ENCODE results near the gene OSBP2. TPM values are rescaled to one million over a fixed set of nuclear protein-coding genes. Genes with fewer than 3 reads are reported as not detected.
"Not testable (repeated sequence)": the region's sequence is repeated elsewhere in the genome, so short reads cannot be mapped to it uniquely, and the experiment has no call there.

The OSBP2 gene
- total RNA-seq, 1 donor: 6.2 TPM

DNA sequence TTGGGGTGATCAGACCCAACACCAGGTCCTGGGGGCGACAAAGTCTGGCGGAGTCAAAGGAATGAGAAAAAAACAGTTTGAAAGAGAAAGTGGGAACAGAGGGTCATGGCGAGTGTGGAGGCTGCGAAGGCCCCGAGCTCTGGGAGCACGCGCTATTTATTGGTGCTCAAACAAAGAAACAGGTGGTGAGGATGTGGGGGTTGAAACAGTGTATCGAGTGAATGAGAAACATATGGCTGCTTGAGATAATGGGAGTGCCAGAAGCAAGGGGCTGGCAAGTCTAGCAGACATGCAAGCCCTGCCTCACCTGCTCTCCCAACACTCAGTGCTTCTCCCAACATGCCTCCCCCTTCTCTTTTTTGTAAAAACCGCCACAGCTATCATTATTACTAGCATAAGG is 19.2 kb upstream of the OSBP2 start:
- DNase-seq (ENCODE audit: low read depth in 2 of 3, low spot score in 2 of 3): no peak

DNA sequence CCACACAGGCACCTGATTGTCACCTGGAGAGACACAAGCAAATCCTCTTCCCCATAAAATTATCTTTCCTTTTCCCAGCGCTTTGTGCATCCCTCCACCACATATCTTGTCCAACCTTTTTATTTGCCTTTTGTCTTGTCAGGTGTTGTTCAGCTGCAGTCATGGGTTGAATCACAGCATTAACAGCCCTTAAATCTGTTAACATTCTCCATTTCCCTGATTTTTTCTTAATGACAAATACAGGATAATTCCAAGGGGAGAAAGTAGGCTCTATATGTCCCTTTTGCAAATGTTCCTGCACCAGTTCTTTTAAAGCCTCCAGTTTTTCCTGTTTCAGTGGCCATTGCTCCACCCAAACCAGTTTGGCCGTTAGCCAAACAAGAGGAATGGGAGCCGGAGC is 18.1 kb upstream of the OSBP2 start:
- DNase-seq (ENCODE audit: low read depth in 2 of 3, low spot score in 2 of 3): not testable (repeated sequence)

DNA sequence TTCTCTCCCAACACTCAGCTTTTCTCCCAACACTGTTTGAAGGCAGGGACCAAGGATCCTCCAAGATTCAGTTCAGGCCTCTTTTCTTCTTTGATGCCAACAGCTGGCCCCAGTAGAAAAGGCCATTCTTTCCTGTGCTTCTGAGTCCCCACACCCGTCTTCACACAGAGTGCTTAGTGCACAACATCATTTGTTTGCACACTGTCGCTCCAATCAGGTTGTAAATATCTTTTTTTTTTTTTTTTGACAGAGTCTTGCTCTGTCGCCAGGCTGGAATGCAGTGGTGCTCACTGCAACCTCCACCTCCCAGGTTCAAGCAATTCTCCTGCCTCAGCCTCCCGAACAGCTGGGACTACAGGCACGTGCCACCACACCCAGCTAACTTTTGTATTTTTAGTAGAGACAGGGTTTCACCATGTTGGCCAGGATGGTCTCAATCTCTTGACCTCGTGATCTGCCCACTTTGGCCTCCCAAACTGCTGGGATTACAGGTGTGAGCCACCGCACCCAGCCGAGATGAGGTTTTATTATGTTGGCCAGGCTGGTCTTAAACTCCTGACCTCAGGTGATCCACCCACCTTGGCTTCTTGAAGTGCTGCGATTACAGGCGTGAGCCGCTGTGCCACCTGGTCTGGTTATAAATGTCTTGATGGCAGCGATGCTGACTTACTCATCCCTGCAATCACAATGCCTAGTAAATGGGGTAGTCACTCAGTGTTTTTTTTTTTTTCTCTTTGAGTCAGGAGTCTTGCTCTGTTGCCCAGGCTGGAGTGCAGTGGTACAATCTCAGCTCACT is 14.6 kb upstream of the OSBP2 start:
- not testable (repeated sequence) for DNase-seq (ENCODE audit: low read depth in 2 of 3, low spot score in 2 of 3)

DNA sequence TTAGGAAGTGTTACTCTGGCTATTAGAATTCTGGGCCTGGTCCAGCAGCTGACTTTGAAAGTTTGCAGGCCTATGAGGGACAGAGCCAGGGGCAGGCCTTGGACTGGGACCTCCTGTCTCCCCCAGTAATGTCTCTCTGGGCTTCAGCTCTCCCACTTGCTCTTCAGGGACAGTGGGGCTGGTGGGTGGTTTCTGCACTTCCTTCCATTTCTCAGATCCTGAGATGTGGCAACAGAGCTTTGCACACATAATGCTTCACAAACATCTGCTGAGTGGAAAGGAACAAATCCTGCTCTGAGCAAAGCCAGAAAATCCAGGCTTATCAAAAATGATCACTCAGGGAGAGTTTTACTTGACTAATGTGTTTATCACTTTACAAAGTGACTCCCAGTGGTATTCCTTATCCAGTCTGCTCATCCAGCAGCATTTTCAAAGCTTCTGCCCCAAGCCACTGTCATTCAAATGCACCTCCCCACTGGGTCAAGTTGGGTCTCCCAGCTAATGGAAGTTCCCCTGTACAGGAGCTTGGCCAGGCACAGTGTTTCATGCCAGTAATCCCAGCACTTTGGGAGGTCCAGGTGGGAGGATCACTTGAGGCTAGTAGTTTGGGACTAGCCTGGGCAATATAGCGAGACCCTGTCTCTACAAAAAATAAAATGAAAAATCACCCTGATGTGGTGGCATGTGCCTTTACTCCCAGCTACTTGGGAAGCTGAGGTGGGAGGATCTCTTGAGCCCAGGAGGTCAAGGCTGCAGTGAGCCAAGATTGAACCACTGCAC is 13.5 kb upstream of the OSBP2 start:
- no peak for DNase-seq (ENCODE audit: low read depth in 2 of 3, low spot score in 2 of 3)

DNA sequence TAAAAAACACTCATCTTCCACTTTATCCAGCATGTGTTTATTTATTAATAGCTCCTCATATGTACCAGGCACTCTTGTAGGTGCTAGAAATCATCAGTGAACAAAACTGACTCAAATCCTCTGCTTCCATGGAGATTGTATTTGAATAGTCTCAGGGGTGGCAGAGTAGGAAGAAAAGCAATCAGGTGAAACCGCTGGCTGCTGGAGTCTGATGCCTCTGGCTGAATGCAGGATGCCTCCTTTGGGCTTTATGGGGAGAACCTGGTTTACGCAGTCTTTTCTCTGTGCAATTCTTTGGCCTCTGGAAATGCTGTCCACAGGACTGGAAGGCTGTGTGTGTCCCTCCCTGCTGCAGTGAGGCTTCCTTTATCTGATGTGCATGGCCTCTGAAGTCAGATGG is 12.8 kb upstream of the OSBP2 start:
- DNase-seq (ENCODE audit: low read depth in 2 of 3, low spot score in 2 of 3): no peak

DNA sequence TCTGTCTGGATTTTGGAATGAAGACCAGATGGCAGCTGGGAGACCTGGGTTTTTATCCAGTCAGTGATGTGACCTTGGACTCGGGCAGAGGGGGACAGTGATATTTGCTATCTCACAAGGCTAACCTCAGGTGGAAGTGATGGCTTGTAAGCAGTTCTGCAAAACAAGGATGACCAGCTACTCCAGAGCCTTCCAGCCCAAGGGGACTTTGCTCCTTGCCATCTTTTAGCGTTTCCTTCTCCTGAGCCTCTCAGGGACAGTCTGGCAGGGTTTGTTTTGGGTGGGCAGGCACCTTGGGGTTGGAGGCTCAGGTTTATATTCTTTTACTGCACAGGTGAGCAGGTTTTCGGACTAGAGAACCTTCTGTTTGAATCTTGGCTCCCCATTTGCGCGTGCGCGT is 9.5 kb upstream of the OSBP2 start:
- DNase-seq (ENCODE audit: low read depth in 2 of 3, low spot score in 2 of 3): no peak

DNA sequence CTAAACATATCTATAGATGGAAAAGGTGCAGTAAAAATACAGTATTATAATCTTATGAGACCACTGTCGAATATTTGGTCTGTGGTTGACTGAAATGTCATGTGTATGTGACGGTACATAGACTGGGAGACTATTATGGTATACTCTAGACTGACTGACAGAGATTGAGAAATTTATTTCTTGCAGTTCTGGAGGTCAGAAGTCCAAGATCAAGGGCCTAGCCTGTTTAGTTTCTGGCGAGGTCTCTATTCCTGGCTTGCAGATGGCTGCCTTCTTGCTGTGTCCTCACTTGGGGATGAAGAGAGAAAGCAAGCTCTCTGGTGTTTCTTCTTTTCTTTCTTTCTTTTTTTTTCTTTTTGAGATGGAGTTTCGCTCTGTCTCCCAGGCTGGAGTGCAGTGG is 7.3 kb upstream of the OSBP2 start:
- no peak for DNase-seq (ENCODE audit: low read depth in 2 of 3, low spot score in 2 of 3)

DNA sequence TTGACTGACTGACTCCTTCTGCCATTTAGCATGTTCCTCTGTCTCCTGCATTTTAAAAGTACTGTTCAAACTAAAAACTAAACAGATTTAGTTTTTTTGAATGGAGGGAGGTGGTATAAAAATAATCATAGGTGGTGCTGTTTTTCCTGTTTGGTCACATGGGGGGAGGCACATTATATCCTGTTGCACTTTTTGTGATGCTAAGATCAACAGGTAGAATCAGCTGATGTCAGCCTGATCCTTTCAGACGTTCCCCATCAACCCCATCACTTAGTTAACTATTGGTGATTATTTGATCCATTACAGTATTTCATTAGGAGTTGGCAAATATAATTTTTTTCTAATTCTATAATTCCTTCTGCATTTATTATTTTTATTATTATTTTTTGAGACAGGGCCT is 5.1 kb upstream of the OSBP2 start:
- DNase-seq (ENCODE audit: low read depth in 2 of 3, low spot score in 2 of 3): no peak

DNA sequence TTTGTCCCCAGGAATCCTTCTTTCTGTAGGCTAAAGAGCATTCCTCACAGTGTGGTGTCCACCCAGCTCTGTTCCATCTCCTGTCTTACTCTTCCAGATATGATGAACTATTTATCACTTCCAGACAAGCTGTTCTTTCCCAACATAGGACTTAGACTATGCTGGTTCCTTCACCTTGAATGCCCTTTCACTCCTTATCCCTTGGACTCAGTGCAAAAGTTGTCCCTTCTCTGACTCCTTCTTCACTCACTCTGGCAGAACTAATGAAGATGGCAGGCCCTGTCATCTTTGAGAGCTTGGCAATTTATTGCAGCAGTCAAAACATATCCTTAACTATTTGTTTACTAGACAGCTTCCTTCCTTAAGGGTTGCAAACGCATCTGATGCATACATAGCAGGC is 3.5 kb upstream of the OSBP2 start:
- no peak for DNase-seq (ENCODE audit: low read depth in 2 of 3, low spot score in 2 of 3)

DNA sequence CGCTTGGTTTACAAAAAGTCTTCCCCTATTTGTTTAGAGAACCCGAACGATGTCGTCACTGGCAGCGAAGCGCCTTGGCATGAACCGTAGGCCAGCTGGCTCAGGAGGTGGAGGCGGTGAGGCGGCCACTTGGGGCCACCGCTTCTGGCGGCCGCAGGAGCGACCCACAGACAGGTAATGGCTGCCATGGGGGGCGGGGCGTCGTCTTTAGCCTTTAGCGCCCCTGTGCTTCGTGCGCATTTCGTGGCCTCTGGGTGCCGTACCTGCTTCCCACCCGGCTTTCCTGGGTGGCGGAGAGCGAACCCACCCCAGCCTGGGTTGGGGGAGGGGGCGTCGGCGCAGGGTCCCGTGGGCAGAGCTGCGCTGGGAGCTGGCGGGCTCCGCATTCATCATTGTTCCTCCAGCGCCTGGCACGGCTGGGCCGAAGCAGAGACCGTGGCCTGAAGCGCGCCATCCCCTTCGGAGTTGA is 469 bp upstream of the OSBP2 start:
- peak; percentile 25 to 86 (median 73) for DNase-seq (ENCODE audit: low read depth in 2 of 3, low spot score in 2 of 3)

DNA sequence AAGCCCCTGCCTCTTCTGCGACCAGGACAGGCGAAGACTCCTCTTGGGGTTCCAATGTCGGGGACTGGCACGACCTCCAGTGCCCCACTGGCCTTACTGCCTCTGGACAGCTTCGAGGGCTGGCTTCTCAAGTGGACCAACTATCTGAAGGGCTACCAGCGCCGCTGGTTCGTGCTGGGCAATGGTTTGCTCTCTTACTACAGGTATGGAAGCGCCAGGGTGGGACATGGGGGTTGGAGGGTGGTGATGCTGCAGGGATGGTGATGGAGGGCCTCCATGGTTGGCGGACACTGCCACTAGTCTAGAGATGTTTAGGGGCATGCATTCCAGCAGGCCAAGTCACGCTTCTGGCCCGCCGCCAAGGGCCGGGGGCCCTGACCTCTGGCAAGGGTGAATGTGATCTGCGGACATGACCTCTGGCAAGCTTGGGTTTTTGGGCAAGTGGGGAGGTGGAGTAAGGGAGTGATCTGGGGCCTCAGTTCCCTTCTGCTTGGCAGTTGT is 727 bp downstream of the OSBP2 start:
- DNase-seq (ENCODE audit: low read depth in 2 of 3, low spot score in 2 of 3): no peak

DNA sequence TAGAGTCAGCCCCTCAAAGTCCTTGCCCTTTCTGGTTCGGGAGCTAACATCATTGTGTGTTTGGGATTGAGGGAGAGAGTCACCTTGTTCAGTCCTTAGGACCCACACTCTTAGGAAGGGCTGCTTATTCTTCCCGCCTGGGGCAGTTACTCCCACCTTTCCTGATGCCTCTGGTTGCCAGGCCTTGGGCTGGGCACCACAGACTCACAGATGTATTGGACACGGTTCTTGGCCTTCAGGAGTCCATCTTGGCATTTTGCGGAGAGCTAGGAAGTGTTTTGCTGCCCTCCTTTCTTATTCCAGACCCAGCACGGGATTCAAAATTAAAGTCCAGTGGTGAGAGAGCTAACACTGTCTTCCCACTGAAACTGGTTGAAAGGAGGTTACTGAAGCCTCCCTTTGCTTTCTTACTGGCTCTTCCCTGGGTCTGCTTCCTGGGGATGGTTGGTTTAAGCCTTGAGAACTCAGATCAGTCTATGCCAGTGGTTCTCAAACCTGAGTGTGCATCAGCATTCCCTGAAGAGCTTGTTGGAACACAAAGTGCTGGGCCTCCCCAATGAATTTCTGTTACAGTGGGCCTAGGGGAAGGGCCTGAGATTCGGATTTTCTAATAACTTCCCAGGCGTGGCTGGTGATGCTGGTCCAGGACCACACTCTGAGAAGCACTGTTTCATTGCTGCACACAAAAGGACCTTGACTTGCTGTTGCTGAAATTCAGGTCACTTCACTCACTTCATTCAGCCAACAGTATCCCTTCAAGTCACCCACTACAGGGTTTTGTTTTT is 1.4 kb downstream of the OSBP2 start:
- DNase-seq (ENCODE audit: low read depth in 2 of 3, low spot score in 2 of 3): no peak

DNA sequence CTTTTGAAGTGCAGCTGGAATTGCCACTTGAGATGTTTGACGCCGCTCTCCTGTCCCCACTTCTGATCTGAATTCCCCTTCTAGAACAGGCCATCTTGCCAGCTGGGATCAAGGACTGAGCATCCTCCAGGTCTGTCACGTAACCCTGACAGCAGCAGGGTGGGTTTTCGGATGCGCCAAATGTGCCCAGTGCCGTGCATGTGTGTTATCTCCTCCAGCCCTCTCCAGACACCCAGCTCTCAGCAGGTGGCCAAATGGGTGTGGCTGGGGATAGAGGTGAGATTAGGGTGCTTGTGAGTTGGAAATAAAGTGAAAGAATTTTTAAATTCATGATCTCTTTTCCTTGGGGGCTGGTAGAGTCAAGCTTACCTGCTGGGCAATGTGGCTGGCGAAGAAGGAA is 3.3 kb downstream of the OSBP2 start:
- no peak for DNase-seq (ENCODE audit: low read depth in 2 of 3, low spot score in 2 of 3)

DNA sequence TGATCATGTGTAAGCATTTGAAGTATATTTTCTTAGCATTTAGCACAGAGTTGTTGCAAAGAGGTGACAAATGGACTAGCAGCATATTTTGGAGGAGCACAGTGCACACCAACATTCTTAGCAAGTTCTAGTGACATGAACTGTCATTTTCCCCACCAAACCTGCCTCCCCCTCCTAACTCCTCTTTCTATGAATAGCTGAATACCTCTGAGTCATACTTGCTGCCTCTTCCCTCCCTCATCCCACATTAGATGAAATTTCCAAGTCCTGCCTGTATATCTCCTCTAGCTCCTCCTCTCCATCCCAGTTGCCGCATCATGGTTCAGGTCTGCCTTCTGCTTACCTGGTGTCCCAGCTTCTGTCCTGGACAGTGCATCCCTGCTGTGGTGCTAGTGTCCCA is 7.2 kb downstream of the OSBP2 start:
- no peak for DNase-seq (ENCODE audit: low read depth in 2 of 3, low spot score in 2 of 3)

DNA sequence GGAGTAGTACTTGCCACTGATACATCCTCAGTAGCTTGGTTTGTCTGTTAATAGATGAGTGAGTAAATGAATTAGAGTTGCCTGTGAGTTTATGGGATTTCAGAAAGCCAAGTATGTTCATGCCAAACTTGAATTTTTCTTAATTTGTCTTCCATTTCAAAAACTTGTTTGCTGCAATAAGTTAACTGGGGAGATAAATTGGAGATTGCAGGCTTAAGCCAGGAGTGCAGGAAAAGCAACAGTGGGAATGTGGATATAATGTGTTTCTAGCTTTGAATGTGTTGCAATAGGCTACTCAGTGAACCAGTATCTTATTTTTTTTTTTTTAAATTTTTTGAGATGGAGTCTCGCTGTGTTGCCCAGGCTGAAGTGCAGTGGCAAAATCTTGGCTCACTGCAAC is 8.2 kb downstream of the OSBP2 start:
- DNase-seq (ENCODE audit: low read depth in 2 of 3, low spot score in 2 of 3): no peak

DNA sequence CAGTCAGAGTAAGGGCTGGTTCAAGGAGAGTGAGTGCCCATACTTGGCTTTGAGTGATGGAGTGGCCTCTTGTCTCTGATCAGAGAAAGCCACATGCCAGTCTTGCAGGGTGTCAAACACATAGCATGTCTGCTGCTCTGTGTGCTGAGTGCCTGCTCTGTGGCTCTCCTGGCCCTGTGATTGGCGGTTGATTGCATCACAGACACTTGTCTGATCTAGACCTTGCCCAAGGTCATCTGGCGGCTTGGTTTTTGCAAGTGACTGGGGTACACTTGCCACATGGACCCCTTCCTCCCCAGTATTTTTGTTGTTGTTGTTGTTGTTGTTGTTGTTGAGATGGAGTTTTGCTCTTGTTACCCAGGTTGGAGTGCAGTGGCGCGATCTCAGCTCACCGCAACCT is 10.3 kb downstream of the OSBP2 start:
- DNase-seq (ENCODE audit: low read depth in 2 of 3, low spot score in 2 of 3): no peak

DNA sequence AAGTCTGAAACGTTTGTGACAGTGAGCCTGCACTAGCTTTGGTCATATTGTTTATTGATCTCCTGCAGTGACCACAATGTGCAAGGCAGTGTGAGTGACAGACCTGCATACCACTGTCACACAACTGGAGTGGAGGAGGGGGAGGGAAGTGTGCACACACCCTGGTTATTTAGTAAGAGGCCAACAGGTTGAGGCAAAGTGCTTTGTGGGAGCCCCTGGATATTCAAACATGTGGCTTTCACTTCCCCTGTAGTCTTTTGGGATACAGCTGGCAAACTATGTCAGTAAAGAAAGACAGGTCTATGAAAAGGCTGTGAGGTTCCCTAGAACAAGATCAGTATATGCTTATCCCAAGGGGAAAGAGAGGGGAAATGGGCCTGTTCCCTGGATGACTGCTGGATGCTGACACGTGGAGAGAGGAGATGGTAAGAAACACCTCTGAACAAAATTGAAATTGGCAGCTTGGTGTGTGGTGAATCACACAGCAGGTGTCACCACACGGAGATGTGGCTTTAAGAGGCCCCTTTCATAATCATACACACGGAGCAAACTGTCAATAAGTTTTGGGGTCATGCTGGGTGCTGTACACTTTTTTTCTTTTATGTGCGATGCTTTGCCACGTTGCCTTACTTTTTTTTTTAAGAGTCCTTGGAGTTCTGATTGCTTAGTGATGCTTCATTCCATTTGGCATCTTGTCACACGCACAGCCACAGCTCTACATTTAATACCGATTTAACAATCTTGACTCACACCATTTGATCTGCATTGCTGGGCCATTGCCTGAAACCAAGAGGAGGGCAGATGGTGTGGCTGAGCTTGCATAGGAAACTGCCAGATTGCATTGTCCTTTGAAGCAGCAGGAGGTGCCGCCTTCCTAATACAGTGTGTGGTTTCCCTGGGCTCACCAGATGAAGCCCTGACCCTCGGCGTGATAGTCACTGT is 11.3 kb downstream of the OSBP2 start:
- DNase-seq (ENCODE audit: low read depth in 2 of 3, low spot score in 2 of 3): no peak

DNA sequence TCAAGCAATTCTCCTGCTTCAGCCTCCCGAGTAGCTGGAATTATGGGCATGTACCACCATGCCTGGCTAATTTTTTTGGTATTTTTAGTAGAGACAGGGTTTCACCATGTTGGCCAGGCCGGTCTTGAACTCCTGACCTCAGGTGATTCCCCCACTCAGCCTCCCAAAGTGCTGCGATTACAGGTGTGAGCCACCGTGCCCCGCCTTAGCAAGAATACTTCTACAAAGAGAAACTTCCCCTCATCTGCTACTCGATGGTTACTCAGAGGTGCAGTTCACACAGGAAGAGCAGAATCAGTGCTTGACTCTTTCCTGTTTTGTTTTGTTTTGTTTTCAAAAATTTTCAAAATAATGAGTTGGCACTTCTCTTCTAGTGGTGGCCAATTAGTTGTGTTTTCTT is 15.3 kb downstream of the OSBP2 start:
- DNase-seq (ENCODE audit: low read depth in 2 of 3, low spot score in 2 of 3): not testable (repeated sequence)

DNA sequence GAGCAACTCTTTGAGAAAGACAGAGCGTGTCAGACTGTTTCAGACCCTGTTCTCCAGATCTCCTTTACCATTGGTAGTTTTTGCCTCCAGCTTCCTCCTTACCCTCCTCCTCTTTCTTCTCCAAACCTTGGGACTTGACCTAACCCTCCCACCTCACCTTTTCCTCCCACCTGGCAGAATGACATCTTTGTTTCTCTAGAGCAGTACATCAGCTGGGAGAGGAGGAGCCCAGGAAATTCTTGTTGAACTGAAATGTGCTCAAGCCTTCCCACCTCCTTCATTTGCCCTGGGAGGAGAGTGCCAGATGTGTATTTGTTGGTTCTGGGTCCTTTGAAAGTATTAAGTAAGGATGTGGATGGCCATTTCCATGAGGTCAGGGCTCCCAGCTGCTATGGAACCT is 17.4 kb downstream of the OSBP2 start:
- DNase-seq (ENCODE audit: low read depth in 2 of 3, low spot score in 2 of 3): no peak

DNA sequence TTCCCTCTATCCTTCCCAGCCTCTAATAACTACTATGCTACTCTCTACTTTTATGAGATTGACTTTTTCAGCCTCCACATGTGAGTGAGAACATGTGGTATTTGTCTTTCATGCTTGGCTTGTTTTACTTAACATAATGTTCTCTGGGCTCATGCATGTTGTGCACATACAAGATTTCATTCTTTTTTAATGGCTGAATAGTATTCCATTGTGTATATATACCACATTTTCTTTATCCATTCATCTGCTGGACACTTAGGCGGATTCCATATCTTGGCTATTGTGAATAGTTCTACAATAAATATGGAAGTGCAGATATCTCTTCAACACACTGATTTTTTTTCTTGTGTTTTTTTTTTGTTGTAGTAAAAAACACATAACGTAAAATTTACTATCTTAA is 19.4 kb downstream of the OSBP2 start:
- no peak for DNase-seq (ENCODE audit: low read depth in 2 of 3, low spot score in 2 of 3)
